ENCODE results near the gene LRP1B. TPM values are rescaled to one million over a fixed set of nuclear protein-coding genes. Genes with fewer than 3 reads are reported as not detected.

LRP1B gene
- total and polyA plus RNA-seq, 2 of the 8 experiments (the other 6 are each of a cell fraction or from before 2014, with no cell fraction given) = 0.03 TPM; not detected in 1

- TF ChIP-seq POLR2AphosphoS5 (IDR thresholded peaks at IDR 0.05; ENCODE audit: low read depth, low read length) (no peak), KDM5A (IDR thresholded peaks at IDR 0.05; ENCODE audit: low read length) (no peak), SIX5 (IDR thresholded peaks at IDR 0.05; ENCODE audit: low read depth, low read length) (no peak), SIN3A (conservative IDR thresholded peaks at IDR 0.05 in 1 of 2, IDR thresholded peaks at IDR 0.05 in 1 of 2; ENCODE audit: low read depth in 1 of 2, low read length in 2 of 2) (no peak)
Measured at GRCh38 chr2:141806090-141806489, 324.7 kb downstream of the LRP1B start (continued).

Data from H1 (cell line).